SK-N-MC (cell line): Measurements from ENCODE around the gene SMAD6.

Source experiments
- EZH2 ChIP-seq: fragments of 200-600 bp; sonication (generic); IDR thresholded peaks from one replicate; pipeline ENCODE4 v1.6.1; 2017; ENCODE audit warnings: antibody characterized with exemption
- FOXP2 ChIP-seq: optimal IDR thresholded peaks from 2 replicates; pipeline ENCODE3; 2011; ENCODE audit warnings: mild to moderate bottlenecking, moderate library complexity; ENCODE audit not compliant: insufficient read depth; ENCODE audit errors: extremely low read length, control extremely low read depth
- POLR2AphosphoS5 ChIP-seq: IDR thresholded peaks from 2 replicates; pipeline ENCODE4 v1.6.1; 2012; ENCODE audit warnings: mild to moderate bottlenecking, low read depth, low read length, borderline replicate concordance

DNA sequence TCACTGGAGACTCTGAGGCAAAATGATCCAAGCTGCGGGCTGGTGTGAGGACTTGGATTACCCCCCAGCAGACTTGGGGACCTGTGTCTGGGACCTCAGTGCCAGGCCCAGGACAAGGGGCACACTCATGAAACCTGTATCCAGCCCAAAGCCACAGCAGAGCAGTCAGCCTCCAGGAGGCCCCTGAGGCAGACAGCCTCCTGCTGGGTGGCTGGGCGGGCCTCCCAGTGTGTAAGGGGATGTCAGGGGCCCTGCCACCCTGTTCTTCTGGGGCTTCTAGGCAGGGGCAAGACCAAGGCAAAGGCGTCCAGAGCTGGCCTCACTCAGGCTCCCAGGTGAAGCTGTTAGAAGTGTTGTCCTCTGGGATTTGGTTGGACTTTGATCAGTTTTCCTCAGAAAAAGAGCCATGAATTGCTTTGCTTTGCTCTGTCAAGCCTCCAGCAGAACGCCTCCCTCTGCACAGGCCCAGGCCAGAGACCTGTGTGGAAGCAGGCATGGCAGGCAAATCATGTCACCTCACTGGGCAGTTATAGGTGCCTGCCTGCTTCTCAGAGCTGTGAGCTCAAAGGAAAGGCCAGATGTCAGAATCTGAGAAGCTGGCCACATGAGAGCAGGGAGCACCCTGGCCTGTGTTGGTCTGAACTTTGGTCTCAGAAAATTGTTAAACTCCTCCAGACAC is 77.4 kb downstream of the SMAD6 start:
- TF ChIP-seq POLR2AphosphoS5 (no peak), FOXP2 (no peak), EZH2 (no peak)
